ENCODE measurements around the gene ESR1.
"Not testable (repeated sequence)": the region's sequence is repeated elsewhere in the genome, so short reads cannot be mapped to it uniquely, and the experiment has no call there.

Gene ESR1

DNA sequence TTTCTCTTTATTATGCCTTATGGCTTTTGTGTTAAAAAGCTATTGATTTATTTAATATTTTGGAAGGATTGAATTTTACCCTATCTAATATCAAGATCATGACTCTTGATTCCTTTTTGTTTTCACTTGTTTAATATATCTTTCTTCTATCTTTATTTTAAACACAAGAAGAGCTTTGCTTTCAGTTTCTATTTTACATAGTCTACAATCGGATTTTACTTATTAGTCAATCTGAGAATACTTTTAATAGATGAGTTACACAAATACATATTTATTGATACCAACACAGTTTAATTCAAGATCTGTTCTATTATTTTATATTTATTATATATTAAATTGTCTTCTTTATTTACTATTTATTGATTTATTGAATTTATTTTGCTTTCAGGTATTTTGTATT lies 218.8 kb downstream of the ESR1 start:
- no peak overlapping the region for H3K4me3 ChIP-seq (ENCODE audit: low read depth, low read length)

GRCh38 chr6:152026744-152027143 lies 219.3 kb downstream of the ESR1 start:
- H3K9me3 ChIP-seq; H3K36me3 ChIP-seq; H3K4me3 ChIP-seq (ENCODE audit: low read depth, low read length); H3K27me3 ChIP-seq; H3K4me1 ChIP-seq; DNase-seq: not testable (repeated sequence)

More for the DNA sequence above, 218.8 kb downstream of the ESR1 start:
- no peaks in the 10 kb centered on the region for H3K4me1 ChIP-seq
- H3K9me3 ChIP-seq = no peaks in the 10 kb centered on the region; the same call in 1 of the 2 replicates
- DNase-seq = no peak
- H3K27me3 ChIP-seq = no peaks in the 10 kb centered on the region
- no peaks in the 10 kb centered on the region for H3K36me3 ChIP-seq
- TF ChIP-seq, protein P1, sequence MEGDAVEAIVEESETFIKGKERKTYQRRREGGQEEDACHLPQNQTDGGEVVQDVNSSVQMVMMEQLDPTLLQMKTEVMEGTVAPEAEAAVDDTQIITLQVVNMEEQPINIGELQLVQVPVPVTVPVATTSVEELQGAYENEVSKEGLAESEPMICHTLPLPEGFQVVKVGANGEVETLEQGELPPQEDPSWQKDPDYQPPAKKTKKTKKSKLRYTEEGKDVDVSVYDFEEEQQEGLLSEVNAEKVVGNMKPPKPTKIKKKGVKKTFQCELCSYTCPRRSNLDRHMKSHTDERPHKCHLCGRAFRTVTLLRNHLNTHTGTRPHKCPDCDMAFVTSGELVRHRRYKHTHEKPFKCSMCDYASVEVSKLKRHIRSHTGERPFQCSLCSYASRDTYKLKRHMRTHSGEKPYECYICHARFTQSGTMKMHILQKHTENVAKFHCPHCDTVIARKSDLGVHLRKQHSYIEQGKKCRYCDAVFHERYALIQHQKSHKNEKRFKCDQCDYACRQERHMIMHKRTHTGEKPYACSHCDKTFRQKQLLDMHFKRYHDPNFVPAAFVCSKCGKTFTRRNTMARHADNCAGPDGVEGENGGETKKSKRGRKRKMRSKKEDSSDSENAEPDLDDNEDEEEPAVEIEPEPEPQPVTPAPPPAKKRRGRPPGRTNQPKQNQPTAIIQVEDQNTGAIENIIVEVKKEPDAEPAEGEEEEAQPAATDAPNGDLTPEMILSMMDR (IDR thresholded peaks at IDR 0.05; ENCODE audit: low read depth, low read length) = no peak

GRCh38 chr6:152033765-152034164 lies 226.3 kb downstream of the ESR1 start:
- H3K4me1 ChIP-seq; H3K9me3 ChIP-seq; H3K36me3 ChIP-seq; H3K4me3 ChIP-seq (ENCODE audit: low read depth, low read length); H3K27me3 ChIP-seq; DNase-seq: not testable (repeated sequence)

DNA sequence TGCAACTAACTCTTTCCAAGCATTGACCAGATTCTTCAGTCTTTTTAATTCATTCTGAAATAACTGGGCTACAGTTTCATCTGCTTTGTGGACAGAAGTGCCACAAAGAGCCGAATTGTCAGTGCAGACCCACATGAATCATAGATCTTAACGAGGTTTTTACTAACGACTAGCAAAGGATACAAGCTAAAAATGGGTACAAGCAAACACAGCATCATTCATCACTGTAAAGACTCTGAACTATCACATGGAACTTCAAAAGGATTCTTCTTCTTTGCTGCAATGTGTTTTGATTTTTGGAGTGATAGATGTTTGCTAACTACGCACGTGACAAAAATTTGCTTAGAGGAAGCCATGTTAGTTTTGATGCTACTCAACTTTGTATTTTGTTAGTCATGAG lies 227.1 kb downstream of the ESR1 start:
- TF ChIP-seq, protein P1 (IDR thresholded peaks at IDR 0.05; ENCODE audit: low read depth, low read length) = no peak
- Histone ChIP-seq H3K4me1 (no peaks in the 10 kb centered on the region), H3K9me3 (no peaks in the 10 kb centered on the region), H3K4me3 (ENCODE audit: low read depth, low read length) (no peak overlapping the region), H3K36me3 (no peaks in the 10 kb centered on the region), H3K27me3 (no peaks in the 10 kb centered on the region)
- DNase-seq = no peak

GRCh38 chr6:152046118-152046517 lies 238.6 kb downstream of the ESR1 start:
- H3K4me3 ChIP-seq (ENCODE audit: low read depth, low read length) = no peak overlapping the region
- H3K27me3 ChIP-seq = no peaks in the 10 kb centered on the region
- TF ChIP-seq, protein P1 (IDR thresholded peaks at IDR 0.05; ENCODE audit: low read depth, low read length) = no peak
- DNase-seq = no peak
- H3K9me3 ChIP-seq = no peaks in the 10 kb centered on the region
- H3K4me1 ChIP-seq = no peaks in the 10 kb centered on the region
- no peaks in the 10 kb centered on the region for H3K36me3 ChIP-seq

- TF ChIP-seq, protein P1 (IDR thresholded peaks at IDR 0.05; ENCODE audit: low read depth, low read length) = no peak
- no peak for DNase-seq
- no peak overlapping the region for H3K4me3 ChIP-seq (ENCODE audit: low read depth, low read length)
- no peaks in the 10 kb centered on the region for H3K36me3 ChIP-seq
- H3K4me1 ChIP-seq = no peaks in the 10 kb centered on the region
- no peaks in the 10 kb centered on the region; the same call in 1 of the 2 replicates for H3K27me3 ChIP-seq
- no peaks in the 10 kb centered on the region for H3K9me3 ChIP-seq
Measured at GRCh38 chr6:152048921-152049320, 241.4 kb downstream of the ESR1 start.

- TF ChIP-seq, protein P1 (IDR thresholded peaks at IDR 0.05; ENCODE audit: low read depth, low read length) = no peak
- Histone ChIP-seq H3K4me3 (ENCODE audit: low read depth, low read length) (no peak overlapping the region), H3K27me3 (no peaks in the 10 kb centered on the region; the same call in 1 of the 2 replicates), H3K36me3 (no peaks in the 10 kb centered on the region), H3K9me3 (no peaks in the 10 kb centered on the region), H3K4me1 (no peaks in the 10 kb centered on the region)
- DNase-seq = no peak
Measured at GRCh38 chr6:152049502-152049901, 242.0 kb downstream of the ESR1 start.

All from BE2C (cell line).